ENCODE measurements around the gene SLC7A7. TPM values are rescaled to one million over a fixed set of nuclear protein-coding genes. Genes with fewer than 3 reads are reported as not detected.

The SLC7A7 gene
- total and polyA plus RNA-seq, 4 donors = 28.0 to 113 (median 48.2) TPM

GRCh38 chr14:22821193-22822015 is 6.2 kb upstream of the SLC7A7 start:
- TF ChIP-seq CTCF (IDR thresholded peaks at IDR 0.05; ENCODE audit: control extremely low read depth, extremely low read depth) = no peak
- DNase-seq (peak; percentile 48 to 62 (median 62)), ATAC-seq (ENCODE audit: insufficient read depth, low FRiP score) (no peak)
- Histone ChIP-seq H3K36me3 (ENCODE audit: control insufficient read depth in 4 of 4, insufficient read depth in 4 of 4, low read length in 4 of 4) (no peaks in the 10 kb centered on the region), H3K27me3 (ENCODE audit: control insufficient read depth in 3 of 3, insufficient read depth in 3 of 3, low read length in 2 of 3) (no peaks in the 10 kb centered on the region), H3K9ac (ENCODE audit: insufficient read depth in 1 of 2, low read length in 2 of 2) (peak overlapping the region in 1 of 2 donors; percentile 38), H3K27ac (ENCODE audit: low read depth in 1 of 2, low read length in 1 of 2) (peak overlapping the region in 1 of 2 donors; percentile 3), H3K4me3 (no peak overlapping the region), H3K4me1 (ENCODE audit: control insufficient read depth in 5 of 5, insufficient read depth in 5 of 5, low read length in 5 of 5) (peaks cover 0 to 47% (median 13%) of the 10 kb centered on the region in 5 donors), H3K9me3 (ENCODE audit: control insufficient read depth in 4 of 4, insufficient read depth in 3 of 4, low read length in 3 of 4) (no peaks in the 10 kb centered on the region)
- WGBS, 2 donors = 85 to 92% methylated on average over 24 of the region's 24 CpGs

GRCh38 chr14:22820731-22821130 is 5.5 kb upstream of the SLC7A7 start:
- no peak overlapping the region for H3K27ac ChIP-seq (ENCODE audit: low read depth in 1 of 2, low read length in 1 of 2)
- H3K27me3 ChIP-seq (ENCODE audit: control insufficient read depth in 3 of 3, insufficient read depth in 3 of 3, low read length in 2 of 3) = no peaks in the 10 kb centered on the region
- no peaks in the 10 kb centered on the region for H3K36me3 ChIP-seq (ENCODE audit: control insufficient read depth in 4 of 4, insufficient read depth in 4 of 4, low read length in 4 of 4)
- DNase-seq (no peak), ATAC-seq (ENCODE audit: insufficient read depth, low FRiP score) (no peak)
- H3K9ac ChIP-seq (ENCODE audit: insufficient read depth in 1 of 2, low read length in 2 of 2) = no peak overlapping the region
- TF ChIP-seq CTCF (IDR thresholded peaks at IDR 0.05; ENCODE audit: control extremely low read depth, extremely low read depth) = no peak
- no peak overlapping the region for H3K4me3 ChIP-seq
- 92 to 96% methylated on average over 1 of the region's 1 CpG for WGBS, 2 donors
- peaks cover 0 to 48% (median 13%) of the 10 kb centered on the region in 5 donors for H3K4me1 ChIP-seq (ENCODE audit: control insufficient read depth in 5 of 5, insufficient read depth in 5 of 5, low read length in 5 of 5)
- H3K9me3 ChIP-seq (ENCODE audit: control insufficient read depth in 4 of 4, insufficient read depth in 3 of 4, low read length in 3 of 4) = no peaks in the 10 kb centered on the region

GRCh38 chr14:22819151-22819988 is 4.1 kb upstream of the SLC7A7 start:
- no peak for TF ChIP-seq CTCF (IDR thresholded peaks at IDR 0.05; ENCODE audit: control extremely low read depth, extremely low read depth)
- H3K9ac ChIP-seq (ENCODE audit: insufficient read depth in 1 of 2, low read length in 2 of 2) = peak overlapping the region in 1 of 2 donors; percentile 67
- peaks cover 0 to 49% (median 16%) of the 10 kb centered on the region in 5 donors for H3K4me1 ChIP-seq (ENCODE audit: control insufficient read depth in 5 of 5, insufficient read depth in 5 of 5, low read length in 5 of 5)
- H3K36me3 ChIP-seq (ENCODE audit: control insufficient read depth in 4 of 4, insufficient read depth in 4 of 4, low read length in 4 of 4) = no peaks in the 10 kb centered on the region
- DNase-seq (peak; percentile 77 to 89 (median 87)), ATAC-seq (ENCODE audit: insufficient read depth, low FRiP score) (no peak)
- no peak overlapping the region for H3K4me3 ChIP-seq
- H3K9me3 ChIP-seq (ENCODE audit: control insufficient read depth in 4 of 4, insufficient read depth in 3 of 4, low read length in 3 of 4) = no peaks in the 10 kb centered on the region
- no peaks in the 10 kb centered on the region for H3K27me3 ChIP-seq (ENCODE audit: control insufficient read depth in 3 of 3, insufficient read depth in 3 of 3, low read length in 2 of 3)
- peak overlapping the region in 1 of 2 donors; percentile 92 for H3K27ac ChIP-seq (ENCODE audit: low read depth in 1 of 2, low read length in 1 of 2)
- 10 to 19% methylated on average over 10 of the region's 10 CpGs for WGBS, 2 donors

Measured in lung (tissue), 12 donors.